Activated CD4-positive, alpha-beta T cell treated with anti-CD3 and anti-CD28 coated beads, Interleukin-2, Interleukin-6, amounts not matched to agents 100 ng/mL and 50 ng/mL, durations not matched to agents 16 hours and 8 hours (primary cell): ENCODE results near the gene IL17D.
"Not testable (repeated sequence)": the region's sequence is repeated elsewhere in the genome, so short reads cannot be mapped to it uniquely, and the experiment has no call there.

Experiments used
- DNase-seq: peaks from one replicate; pipeline ENCODE4 v3.0.0-alpha.2; 2020

The IL17D gene

DNA sequence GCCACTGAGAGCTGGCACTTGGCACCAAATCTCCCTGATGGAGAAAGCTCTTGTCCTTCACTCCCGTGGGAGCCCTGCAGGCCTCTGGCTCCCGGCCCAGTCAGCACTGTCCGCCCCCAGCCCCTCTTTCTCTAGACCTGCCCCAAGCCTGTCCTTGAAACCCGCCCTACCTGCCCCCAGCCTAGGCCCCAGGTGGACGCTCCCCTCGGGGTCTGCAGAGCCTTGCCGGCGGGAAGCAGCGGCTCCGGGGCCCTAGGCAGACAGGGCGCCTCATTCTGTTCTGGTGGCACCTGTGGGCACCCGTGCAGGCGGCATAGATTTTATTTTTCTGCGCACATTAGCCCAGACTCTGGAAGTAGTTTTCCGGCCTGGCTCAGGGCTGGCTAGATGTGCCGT is 17.6 kb downstream of the IL17D start:
- no peak for DNase-seq

DNA sequence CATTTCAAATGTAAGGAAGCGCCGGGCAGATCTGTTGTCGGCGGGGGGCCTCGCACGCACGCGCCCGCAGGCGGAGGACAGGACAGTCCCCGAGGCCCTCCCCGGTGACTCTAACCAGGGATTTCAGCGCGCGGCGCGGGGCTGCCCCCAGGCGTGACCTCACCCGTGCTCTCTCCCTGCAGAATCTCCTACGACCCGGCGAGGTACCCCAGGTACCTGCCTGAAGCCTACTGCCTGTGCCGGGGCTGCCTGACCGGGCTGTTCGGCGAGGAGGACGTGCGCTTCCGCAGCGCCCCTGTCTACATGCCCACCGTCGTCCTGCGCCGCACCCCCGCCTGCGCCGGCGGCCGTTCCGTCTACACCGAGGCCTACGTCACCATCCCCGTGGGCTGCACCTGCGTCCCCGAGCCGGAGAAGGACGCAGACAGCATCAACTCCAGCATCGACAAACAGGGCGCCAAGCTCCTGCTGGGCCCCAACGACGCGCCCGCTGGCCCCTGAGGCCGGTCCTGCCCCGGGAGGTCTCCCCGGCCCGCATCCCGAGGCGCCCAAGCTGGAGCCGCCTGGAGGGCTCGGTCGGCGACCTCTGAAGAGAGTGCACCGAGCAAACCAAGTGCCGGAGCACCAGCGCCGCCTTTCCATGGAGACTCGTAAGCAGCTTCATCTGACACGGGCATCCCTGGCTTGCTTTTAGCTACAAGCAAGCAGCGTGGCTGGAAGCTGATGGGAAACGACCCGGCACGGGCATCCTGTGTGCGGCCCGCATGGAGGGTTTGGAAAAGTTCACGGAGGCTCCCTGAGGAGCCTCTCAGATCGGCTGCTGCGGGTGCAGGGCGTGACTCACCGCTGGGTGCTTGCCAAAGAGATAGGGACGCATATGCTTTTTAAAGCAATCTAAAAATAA is 18.2 kb downstream of the IL17D start:
- DNase-seq: no peak

DNA sequence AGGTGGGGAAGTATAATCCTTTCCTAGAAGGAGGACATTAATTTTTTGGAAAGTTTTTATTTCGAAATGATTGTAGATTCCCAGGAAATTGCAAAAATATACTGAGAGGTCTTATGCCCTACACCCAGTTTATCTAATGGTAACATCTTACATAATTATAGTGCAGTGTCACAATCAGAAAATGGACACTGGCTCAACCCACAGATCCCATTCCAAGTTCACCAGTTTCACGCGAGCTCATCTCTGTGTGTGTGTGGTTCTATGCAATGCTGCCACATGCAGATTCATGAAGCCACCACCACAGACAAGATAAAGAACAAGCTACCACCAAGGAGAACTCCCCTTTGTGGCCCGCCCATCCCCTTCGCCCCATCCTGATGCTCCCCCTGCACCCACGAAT is 24.4 kb downstream of the IL17D start:
- no peak for DNase-seq

- no peak for DNase-seq
Observed at GRCh38 chr13:20728579-20729311, 25.2 kb downstream of the IL17D start.

DNA sequence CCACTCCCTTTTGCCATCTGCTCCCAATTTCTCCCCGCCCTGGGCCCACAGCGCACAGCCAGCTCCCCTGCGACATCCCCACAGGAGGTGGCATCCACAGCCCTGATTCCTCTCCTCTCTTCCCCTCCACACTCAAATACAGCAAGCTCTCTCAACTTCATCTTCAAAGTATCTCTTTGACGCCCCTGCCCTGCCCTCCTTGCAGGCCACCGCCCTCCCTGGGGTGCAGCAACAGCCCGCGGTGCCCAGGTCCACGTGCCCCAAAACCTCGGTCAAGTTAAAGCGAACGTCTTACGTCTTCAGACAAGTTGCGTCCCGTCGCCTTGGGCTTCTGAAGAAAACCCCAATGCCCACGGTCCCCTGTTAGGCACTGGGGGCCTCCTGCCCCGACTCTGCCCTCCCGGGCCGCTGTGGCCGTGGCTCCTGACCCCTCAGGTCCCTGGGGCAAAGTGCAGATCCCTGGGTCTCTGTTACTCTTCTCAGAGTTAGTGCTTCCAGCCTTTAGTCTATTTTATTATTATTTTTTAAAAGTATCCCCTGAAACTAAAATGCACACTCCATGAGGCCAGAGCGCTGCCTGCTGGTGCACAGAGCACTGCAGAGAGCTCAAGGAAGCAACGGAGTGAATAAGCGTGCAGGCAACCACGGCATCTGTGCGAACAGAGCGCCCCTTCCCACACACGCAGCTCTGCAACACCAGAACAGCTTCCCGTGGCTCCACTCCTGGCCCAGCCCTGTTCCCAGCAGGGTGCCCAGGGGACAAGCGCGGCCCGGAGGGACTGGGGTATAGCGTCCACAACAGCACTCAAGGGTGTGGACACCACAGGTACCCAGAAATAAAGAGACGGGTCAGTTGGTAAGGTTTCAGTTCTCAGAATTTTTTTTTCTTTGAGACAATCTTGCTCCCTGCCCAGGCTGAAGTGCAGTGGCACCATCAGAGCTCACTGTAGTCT is 26.4 kb downstream of the IL17D start:
- DNase-seq: no peak

- no peak for DNase-seq
Observed at GRCh38 chr13:20738616-20739015, 35.1 kb downstream of the IL17D start.

DNA sequence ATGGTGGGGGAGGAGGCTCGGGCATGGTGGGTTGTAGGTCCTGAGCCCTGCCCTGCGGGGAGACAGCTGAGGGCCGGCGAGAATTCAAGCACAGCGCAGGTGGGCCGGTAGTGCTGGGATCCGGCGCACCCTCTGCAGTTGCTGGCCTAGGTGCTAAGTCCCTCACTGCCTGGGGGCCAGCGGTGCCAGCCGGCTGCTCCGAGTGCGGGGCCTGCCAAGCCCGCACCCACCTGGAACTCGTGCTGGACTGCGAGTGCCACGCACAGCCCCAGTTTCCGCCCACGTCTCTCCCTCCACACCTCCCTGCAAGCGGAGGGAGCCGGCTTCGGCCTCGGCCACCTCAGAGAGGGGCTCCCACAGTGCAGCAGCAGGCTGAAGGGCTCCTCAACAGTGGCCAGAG is 36.5 kb downstream of the IL17D start:
- DNase-seq: no peak

DNA sequence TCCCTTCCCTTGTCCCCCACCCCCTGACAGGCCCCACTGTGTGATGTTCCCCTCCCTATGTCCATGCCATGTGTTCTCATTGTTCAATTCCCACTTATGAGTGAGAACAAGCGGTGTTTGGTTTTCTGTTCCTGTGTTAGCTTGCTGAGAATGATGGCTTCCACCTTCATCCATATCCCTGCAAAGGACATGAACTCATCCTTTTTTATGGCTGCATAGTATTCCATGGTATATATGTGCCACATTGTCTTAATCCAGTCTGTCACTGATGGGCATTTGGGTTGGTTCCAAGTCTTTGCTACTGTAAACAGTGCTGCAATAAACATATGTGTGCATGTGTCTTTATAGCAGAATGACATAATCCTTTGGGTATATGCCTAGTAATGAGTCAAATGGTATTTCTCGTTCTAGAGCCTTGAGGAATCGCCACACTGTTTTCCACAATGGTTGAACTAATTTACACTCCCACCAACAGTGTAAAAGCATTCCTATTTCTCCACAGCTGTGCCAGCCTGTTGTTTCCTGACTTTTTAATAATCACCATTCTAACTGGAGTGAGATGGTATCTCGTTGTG is 40.4 kb downstream of the IL17D start:
- DNase-seq: not testable (repeated sequence)

DNA sequence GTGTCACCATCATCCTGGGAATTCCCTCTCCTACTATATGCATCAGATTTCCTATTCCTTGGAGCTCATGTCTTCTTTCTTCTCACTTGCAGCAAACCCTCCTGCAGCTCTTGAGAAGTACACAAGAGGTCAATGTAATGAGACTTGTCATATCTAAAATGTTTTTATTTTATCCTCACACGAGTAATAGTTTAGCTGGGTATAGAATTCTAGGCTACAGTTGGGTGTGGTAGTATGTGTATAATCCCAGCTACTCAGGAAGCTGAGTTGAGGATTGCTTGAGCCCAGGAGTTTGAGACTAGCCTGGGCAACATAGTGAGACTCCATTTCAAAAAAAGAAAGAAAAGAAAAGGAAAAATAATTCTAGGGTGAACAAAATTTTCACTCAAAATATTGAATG is 45.9 kb downstream of the IL17D start:
- no peak for DNase-seq

DNA sequence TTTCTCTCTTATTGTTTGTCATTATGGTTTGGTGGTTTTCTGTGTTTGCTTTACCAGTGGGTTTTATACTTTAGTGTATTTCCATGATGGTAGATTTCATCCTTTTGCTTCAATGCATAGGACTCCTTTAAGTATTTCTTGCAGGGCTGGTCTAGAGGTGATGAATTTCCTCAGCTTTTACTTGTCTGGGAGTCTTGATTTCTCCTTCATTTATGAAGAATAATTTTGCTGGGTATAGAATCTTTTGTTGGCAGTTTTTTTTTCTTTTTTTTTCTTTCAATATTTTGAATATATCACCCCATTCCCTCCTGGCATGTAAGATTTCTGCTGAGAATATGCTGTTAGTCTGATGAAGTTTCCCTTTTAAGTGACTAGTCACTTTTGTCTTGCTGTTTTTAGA is 50.5 kb downstream of the IL17D start:
- DNase-seq: no peak

GRCh38 chr13:20760872-20761271 is 57.4 kb downstream of the IL17D start:
- no peak for DNase-seq

DNA sequence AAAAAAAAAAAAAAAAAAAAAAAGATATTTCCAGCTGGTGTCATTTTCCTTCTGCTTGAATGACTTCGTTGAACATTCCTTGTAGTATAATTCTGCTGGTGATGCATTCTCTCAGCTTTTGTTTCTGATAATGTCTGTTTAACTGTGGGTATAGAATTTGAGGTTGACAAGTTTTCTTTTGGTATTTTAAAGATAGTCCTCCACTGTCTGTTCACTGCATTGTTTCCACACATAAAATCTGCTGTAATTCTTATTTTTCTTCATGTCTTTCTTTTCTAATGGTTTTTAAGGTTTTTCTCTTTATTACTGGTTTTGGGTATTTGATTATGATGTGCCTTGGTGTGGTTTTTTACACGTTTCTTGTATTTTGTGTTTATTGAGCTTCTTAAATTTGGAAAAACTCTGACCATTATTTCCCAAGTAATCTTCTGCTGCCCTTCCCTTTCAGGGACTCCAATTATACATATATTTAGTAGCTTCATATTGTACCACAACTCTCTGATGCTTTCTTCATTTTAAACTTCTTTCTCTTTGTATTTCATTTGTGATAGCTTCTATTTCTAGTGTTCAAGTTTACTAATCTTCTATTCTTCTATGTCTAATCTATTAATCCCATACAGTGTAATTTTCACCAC is 63.9 kb downstream of the IL17D start:
- no peak for DNase-seq

DNA sequence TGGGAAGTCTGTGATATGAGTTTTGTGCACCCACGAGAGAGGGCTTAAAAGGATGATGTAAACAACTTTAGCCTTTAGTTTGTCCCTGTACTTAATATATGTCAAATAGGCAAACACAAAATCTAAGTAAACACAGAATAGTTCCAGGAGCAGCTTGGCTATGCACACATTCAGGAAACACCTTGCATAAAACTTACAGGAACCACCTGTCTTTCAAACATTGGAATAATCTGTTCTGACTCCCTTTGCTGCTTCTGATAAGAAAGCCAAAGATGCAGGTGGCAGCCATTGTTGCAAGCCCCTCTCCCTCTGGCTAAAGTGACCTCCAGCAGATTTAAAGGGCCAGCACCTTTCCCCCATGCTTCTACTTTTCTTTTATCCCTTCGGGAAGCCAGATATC is 65.6 kb downstream of the IL17D start:
- DNase-seq: no peak

- no peak for DNase-seq
Observed at GRCh38 chr13:20769834-20770233, 66.3 kb downstream of the IL17D start.
